Measurements from ENCODE around the gene NFIX. TPM values are rescaled to one million over a fixed set of nuclear protein-coding genes. Genes with fewer than 3 reads are reported as not detected.
A peak's percentile ranks its signal among the peaks of the same experiment; 100 is the strongest.

The NFIX gene
- total and polyA plus RNA-seq, 2 of the 13 experiments (the other 11 are each of a cell fraction or from before 2014, with no cell fraction given): 3.4 to 5.4 TPM

DNA sequence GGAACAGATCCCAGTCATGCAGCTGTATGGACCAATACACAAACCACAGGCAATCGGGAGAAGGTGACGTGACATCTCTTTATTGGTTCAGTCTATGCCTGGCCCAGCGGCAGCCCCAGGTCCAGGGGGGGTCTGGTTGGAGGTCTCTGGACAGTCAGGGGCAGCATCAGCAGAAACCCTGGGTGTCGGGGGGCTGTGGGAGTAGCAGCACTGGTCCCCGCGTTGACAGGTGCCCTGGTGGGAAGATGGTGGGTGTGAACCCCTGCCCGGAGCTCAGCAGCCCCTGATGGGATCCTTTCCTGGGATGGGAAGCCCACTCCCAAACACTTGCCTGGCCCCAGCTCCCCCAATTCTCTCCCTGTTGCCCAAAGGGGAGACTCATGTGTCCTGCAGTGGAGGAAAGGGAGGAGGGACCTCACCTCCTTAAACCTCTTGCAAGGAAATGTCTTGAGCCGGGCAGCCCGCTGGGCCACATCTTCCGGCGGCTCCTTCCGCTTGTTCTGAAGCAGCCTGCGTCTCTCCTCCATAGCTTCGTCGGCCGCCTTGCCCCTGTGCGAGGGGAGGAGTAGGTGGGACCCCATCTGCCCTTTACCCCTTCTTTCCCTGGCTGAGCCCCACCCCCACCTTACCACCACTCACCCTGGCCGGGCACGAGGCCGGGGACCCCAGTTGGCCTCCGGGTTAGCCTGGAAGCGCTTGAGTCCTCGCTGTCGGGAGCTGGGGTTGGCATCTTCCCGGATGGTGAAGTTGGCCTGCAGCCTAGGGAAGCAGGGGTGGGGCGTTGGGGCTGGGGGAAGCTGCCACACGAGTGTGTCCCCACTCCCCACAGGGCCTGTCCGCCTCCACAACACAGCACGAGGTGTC, 109.8 kb downstream of the NFIX start:
- Histone ChIP-seq H3K4me3 (replicated peaks in 1 of 3; ENCODE audit: insufficient read depth in 1 of 3, low read depth in 2 of 3, low read length in 3 of 3) (no peak overlapping the region), H3K9me3 (ENCODE audit: low read length) (no peaks in the 10 kb centered on the region), H3K36me3 (replicated peaks in 1 of 2; ENCODE audit: control insufficient read depth in 1 of 2, insufficient read depth in 2 of 2, low read length in 2 of 2) (peaks cover 7 to 14% of the 10 kb centered on the region in 2 experiments; a peak in 4 of 5 replicates), H3K27me3 (ENCODE audit: control insufficient read depth in 1 of 2, insufficient read depth in 2 of 2, low read length in 2 of 2) (no peaks in the 10 kb centered on the region), H3K4me1 (ENCODE audit: insufficient read depth, low read length) (peaks cover 20% of the 10 kb centered on the region), H4K20me1 (ENCODE audit: insufficient read depth, low read length) (no peaks in the 10 kb centered on the region), H3K9ac (ENCODE audit: insufficient read depth, low read depth, low read length) (no peak overlapping the region), H3K27ac (ENCODE audit: extremely low read length, insufficient read depth, low read length) (no peak overlapping the region), H3K4me2 (ENCODE audit: low read depth, low read length) (no peak overlapping the region), H3K79me2 (ENCODE audit: insufficient read depth, low read length) (no peaks in the 10 kb centered on the region), H2AFZ (ENCODE audit: low read length) (no peak overlapping the region)
- FAIRE-seq: no peak
- intact Hi-C loops (cut with micrococcal nuclease; ENCODE audit: unreplicated experiment) (no loop called here), in situ Hi-C loops (cut with HindIII; ENCODE audit: extremely low pct_ligation_motif_present, low pct_unique_long_range_greater_than_20kb) (no loop called here)
- DNase-seq (ENCODE audit: low spot score): no peak
- no peak for TF ChIP-seq RORA (CRISPR knock-in tag; IDR thresholded peaks at IDR 0.05)
- 0 out of 4 replicates have a peak, but pooled peaks of 1 of the 2 experiments have one; percentile 10 for TF ChIP-seq POLR2A (IDR thresholded peaks at IDR 0.05; ENCODE audit: insufficient read depth in 1 of 2, low read depth in 2 of 2, low read length in 2 of 2)
- TF ChIP-seq, protein P1, sequence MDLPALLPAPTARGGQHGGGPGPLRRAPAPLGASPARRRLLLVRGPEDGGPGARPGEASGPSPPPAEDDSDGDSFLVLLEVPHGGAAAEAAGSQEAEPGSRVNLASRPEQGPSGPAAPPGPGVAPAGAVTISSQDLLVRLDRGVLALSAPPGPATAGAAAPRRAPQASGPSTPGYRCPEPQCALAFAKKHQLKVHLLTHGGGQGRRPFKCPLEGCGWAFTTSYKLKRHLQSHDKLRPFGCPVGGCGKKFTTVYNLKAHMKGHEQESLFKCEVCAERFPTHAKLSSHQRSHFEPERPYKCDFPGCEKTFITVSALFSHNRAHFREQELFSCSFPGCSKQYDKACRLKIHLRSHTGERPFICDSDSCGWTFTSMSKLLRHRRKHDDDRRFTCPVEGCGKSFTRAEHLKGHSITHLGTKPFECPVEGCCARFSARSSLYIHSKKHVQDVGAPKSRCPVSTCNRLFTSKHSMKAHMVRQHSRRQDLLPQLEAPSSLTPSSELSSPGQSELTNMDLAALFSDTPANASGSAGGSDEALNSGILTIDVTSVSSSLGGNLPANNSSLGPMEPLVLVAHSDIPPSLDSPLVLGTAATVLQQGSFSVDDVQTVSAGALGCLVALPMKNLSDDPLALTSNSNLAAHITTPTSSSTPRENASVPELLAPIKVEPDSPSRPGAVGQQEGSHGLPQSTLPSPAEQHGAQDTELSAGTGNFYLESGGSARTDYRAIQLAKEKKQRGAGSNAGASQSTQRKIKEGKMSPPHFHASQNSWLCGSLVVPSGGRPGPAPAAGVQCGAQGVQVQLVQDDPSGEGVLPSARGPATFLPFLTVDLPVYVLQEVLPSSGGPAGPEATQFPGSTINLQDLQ (CRISPR knock-in tag; IDR thresholded peaks at IDR 0.05): no peak
- ATAC-seq: no peak
- no TSS peak for BruUV-seq (replicated peaks)
- CTCF ChIA-PET (ENCODE audit: low intra/inter-chr PET ratio, low total read pairs): no interaction called here
- WGBS (ENCODE audit: low lambda C conversion rate): 94% methylated on average over 24 of the region's 29 CpGs
- POLR2A ChIA-PET: interaction anchor here (1.2 kb wide), 1 partner anchor 13 kb away, joined by 5 read pairs; the partner anchor contains the start of gene NACC1
